K562 (cell line): Measurements from ENCODE around the gene NF1. TPM values are rescaled to one million over a fixed set of nuclear protein-coding genes. Genes with fewer than 3 reads are reported as not detected.
A peak's percentile ranks its signal among the peaks of the same experiment; 100 is the strongest.

ENCODE experiments used
- ATAC-seq: fragments of 200-7000 bp; cut with Tn5 transposase; 3 replicates; pipeline ENCODE4 v1.9.1; 2020; ENCODE audit warnings: moderate library complexity
- BruUV-seq: library from RNA; stranded (reverse); fragments of 400-500 nt; replicated peaks from 2 replicates; lab custom pipeline; 2021; lab: Mats Ljungman, UMichigan
- CTCF ChIA-PET: fragments of 300-600 bp; formaldehyde crosslinking; extraction: SDS; loops from one replicate; lab custom pipeline; 2021; ENCODE audit warnings: low intra/inter-chr PET ratio; lab: Yijun Ruan, JAX
- POLR2A ChIA-PET: fragments of 300-600, 350-650 bp; sonication (Branson Sonifier 250); formaldehyde crosslinking; extraction: SDS; loops from one replicate; lab custom pipeline; 2021; ENCODE audit warnings: antibody characterized with exemption, inconsistent platforms; lab: Yijun Ruan, JAX
- DNase-seq, 4 experiments: peaks; one replicate each; pipeline versions ENCODE4 v3.0.0 to v3.0.0-alpha.2; 2011 to 2018; ENCODE audit warnings: low spot score in 3 of 4, mixed read lengths in 3 of 4; ENCODE audit errors: extremely low read depth in 1 of 4
- FAIRE-seq: peaks from 2 replicates; lab custom pipeline; 2011; peaks lifted over from hg19 to GRCh38; lab: Jason Lieb, UNC
- H2AFZ ChIP-seq: 2 replicates; pipeline ENCODE4 v1.6.0; 2011; ENCODE audit warnings: low read depth, low read length, control low read depth, inconsistent platforms
- H3K27ac ChIP-seq: fragments of 200-600 bp; 3 replicates; pipeline ENCODE4 v1.8.0; 2011; ENCODE audit warnings: low read depth, mild to moderate bottlenecking, control low read depth, inconsistent platforms, low read length, moderate library complexity, mixed read lengths; ENCODE audit errors: extremely low read depth
- H3K27me3 ChIP-seq, 2 experiments: fragments of 300-600 bp in 1 of 2; 2 replicates in 1 of 2; 3 replicates in 1 of 2; pipeline versions ENCODE4 v1.6.0 to v1.8.0; 2011; ENCODE audit warnings: inconsistent platforms in 2 of 2, low read length in 2 of 2, mild to moderate bottlenecking in 1 of 2, mixed read lengths in 1 of 2, moderate library complexity in 1 of 2; ENCODE audit not compliant: control insufficient read depth in 2 of 2, insufficient read depth in 2 of 2
- H3K36me3 ChIP-seq: fragments of 300-600 bp; 3 replicates; pipeline ENCODE4 v1.8.0; 2011; ENCODE audit warnings: mild to moderate bottlenecking, low read length, inconsistent platforms; ENCODE audit not compliant: control insufficient read depth, insufficient read depth
- H3K4me1 ChIP-seq, 2 experiments: fragments of 200-600 bp in 1 of 2; replicated peaks in 1 of 2; 2 replicates in 1 of 2; 3 replicates in 1 of 2; pipeline versions ENCODE4 v1.5.1 to v1.8.0; 2011; ENCODE audit warnings: inconsistent platforms in 2 of 2, low read length in 2 of 2, mild to moderate bottlenecking in 1 of 2, mixed read lengths in 1 of 2, moderate library complexity in 1 of 2; ENCODE audit not compliant: control insufficient read depth in 2 of 2, insufficient read depth in 2 of 2
- H3K4me2 ChIP-seq: 2 replicates; pipeline ENCODE4 v1.6.1; 2011; ENCODE audit warnings: low read length, control low read depth, inconsistent platforms, mixed read lengths; ENCODE audit not compliant: insufficient read depth
- H3K4me3 ChIP-seq: fragments of 200-600 bp; sonication (generic), shearing (Covaris generic); 2 replicates; pipeline ENCODE4 v1.5.1; 2016; ENCODE audit warnings: control low read depth, inconsistent platforms
- H3K79me2 ChIP-seq: fragments of 200-600 bp; 3 replicates; pipeline ENCODE4 v1.8.0; 2011; ENCODE audit warnings: low read length, inconsistent platforms; ENCODE audit not compliant: control insufficient read depth, insufficient read depth
- H3K9ac ChIP-seq, 2 experiments: 2 replicates each; pipeline versions ENCODE4 v1.6.0 to v1.6.1; 2011; ENCODE audit warnings: low read depth in 2 of 2, low read length in 2 of 2, control low read depth in 1 of 2, inconsistent platforms in 1 of 2, mild to moderate bottlenecking in 1 of 2, mixed read lengths in 1 of 2; ENCODE audit not compliant: insufficient read depth in 1 of 2
- H3K9me1 ChIP-seq: one replicate; pipeline ENCODE4 v1.6.0; 2011; ENCODE audit warnings: inconsistent platforms, mild to moderate bottlenecking, low read length, moderate library complexity; ENCODE audit not compliant: control insufficient read depth, insufficient read depth
- H3K9me3 ChIP-seq: replicated peaks from 2 replicates; pipeline ENCODE4 v1.5.1; 2011; ENCODE audit warnings: low read depth, low read length, inconsistent platforms; ENCODE audit not compliant: control insufficient read depth, insufficient read depth
- H4K20me1 ChIP-seq: replicated peaks from 2 replicates; pipeline ENCODE4 v1.6.1; 2011; ENCODE audit warnings: low read length, inconsistent platforms, mixed read lengths; ENCODE audit not compliant: control insufficient read depth, insufficient read depth
- NCOR1 ChIP-seq: fragments of 450-650 bp; IDR thresholded peaks from 2 replicates; pipeline ENCODE4 v1.6.1; 2016; ENCODE audit warnings: mild to moderate bottlenecking, moderate library complexity
- PREB ChIP-seq: sonication (generic); formaldehyde crosslinking; IDR thresholded peaks from 2 replicates; pipeline ENCODE4 v1.8.1; 2023; ENCODE audit warnings: mild to moderate bottlenecking, missing genetic modification reagents
- RNF219 ChIP-seq: fragments of 250-450 bp; sonication (Bioruptor Pico); IDR thresholded peaks from 2 replicates; pipeline ENCODE4 v1.5.0; 2022; ENCODE audit warnings: mild to moderate bottlenecking
- SFPQ ChIP-seq: fragments of 200-400 bp; formaldehyde crosslinking; IDR thresholded peaks from 2 replicates; pipeline ENCODE4 v1.6.1; 2017; ENCODE audit warnings: mild to moderate bottlenecking, low read depth, low read length, moderate library complexity
- STAT5B ChIP-seq: fragments of 250-450 bp; sonication (Bioruptor Pico); IDR thresholded peaks from 2 replicates; pipeline ENCODE4 v1.8.0; 2021; ENCODE audit warnings: mild to moderate bottlenecking, inconsistent platforms
- THAP7 ChIP-seq: fragments of 250-450 bp; sonication (Bioruptor Pico); IDR thresholded peaks from 2 replicates; pipeline ENCODE4 v1.5.0; 2021
- WHSC1 ChIP-seq: IDR thresholded peaks from one replicate; pipeline ENCODE4 v1.6.1; 2012; ENCODE audit warnings: low read length, control low read depth, inconsistent platforms
- ZNF224 ChIP-seq: sonication (generic); formaldehyde crosslinking; IDR thresholded peaks from 2 replicates; pipeline ENCODE4 v1.8.0; 2022; ENCODE audit warnings: mild to moderate bottlenecking, missing genetic modification reagents
- ZNF436 ChIP-seq: fragments of 250-450, 450-650 bp; sonication (Bioruptor Pico); formaldehyde crosslinking; IDR thresholded peaks from 2 replicates; pipeline ENCODE4 v1.7.0; 2020; ENCODE audit warnings: mild to moderate bottlenecking
- ZNF449 ChIP-seq: fragments of 250-450 bp; sonication (Bioruptor Pico); IDR thresholded peaks from 2 replicates; pipeline ENCODE4 v1.8.0; 2022; ENCODE audit warnings: moderate library complexity, mild to moderate bottlenecking, inconsistent platforms
- ZNF830 ChIP-seq: fragments of 250-450 bp; sonication (Bioruptor Pico); IDR thresholded peaks from 2 replicates; pipeline ENCODE4 v1.5.0; 2021; ENCODE audit warnings: mild to moderate bottlenecking
- WGBS: fragments of 100-300 bp; shearing (Covaris generic); methylation state at CpG from one replicate; pipeline ENCODE4 v1.1.6; 2016; ENCODE audit warnings: low coverage, mixed read lengths; ENCODE audit not compliant: insufficient coverage; ENCODE audit errors: missing lambda C conversion rate; 5-methylcytosine and 5-hydroxymethylcytosine counted together
- in situ Hi-C: fragments of 300-500 bp; cut with MboI; formaldehyde crosslinking; loops from 4 replicates; pipeline ENCODE4 v1.15.0; 2018; ENCODE audit warnings: inconsistent platforms, mixed read lengths
- intact Hi-C: fragments of 100-400 bp; cut with micrococcal nuclease; formaldehyde crosslinking; loops from 2 replicates; pipeline ENCODE4 v1.14.2; 2022
- polyA plus RNA-seq, 8 experiments: library from polyadenylated mRNA; depleted of rRNA in 4 of 8; stranded (reverse) in 5 of 8; unstranded in 3 of 8; fragments of >200 nt; fragmentation: Nextera tagmentation in 2 of 8; fragmentation: Illumina TruSeq in 1 of 8; extraction: Ambion mirVana in 2 of 8; extraction: Trizol in 1 of 8; gene quantifications; 2 replicates each; pipeline versions ENCODE4 v1.2.1 to v1.2.3, GENCODE V29; 2011 to 2014; ENCODE audit warnings: inconsistent platforms in 1 of 8, missing spikeins in 1 of 8
- total RNA-seq, 7 experiments: library from RNA; depleted of rRNA in 6 of 7; stranded (reverse); fragments of >200 nt in 6 of 7; fragmentation: Illumina TruSeq in 2 of 7; extraction: Trizol in 2 of 7; gene quantifications; 2 replicates each; pipeline versions ENCODE4 v1.2.1 to v1.2.3, GENCODE V29; 2011 to 2021; ENCODE audit warnings: low replicate concordance in 1 of 7

NF1 gene
- total and polyA plus RNA-seq, 9 of the 15 experiments (the other 6 are each of a cell fraction or from before 2014, with no cell fraction given): 3.4 to 41.9 (median 24.3) TPM

DNA sequence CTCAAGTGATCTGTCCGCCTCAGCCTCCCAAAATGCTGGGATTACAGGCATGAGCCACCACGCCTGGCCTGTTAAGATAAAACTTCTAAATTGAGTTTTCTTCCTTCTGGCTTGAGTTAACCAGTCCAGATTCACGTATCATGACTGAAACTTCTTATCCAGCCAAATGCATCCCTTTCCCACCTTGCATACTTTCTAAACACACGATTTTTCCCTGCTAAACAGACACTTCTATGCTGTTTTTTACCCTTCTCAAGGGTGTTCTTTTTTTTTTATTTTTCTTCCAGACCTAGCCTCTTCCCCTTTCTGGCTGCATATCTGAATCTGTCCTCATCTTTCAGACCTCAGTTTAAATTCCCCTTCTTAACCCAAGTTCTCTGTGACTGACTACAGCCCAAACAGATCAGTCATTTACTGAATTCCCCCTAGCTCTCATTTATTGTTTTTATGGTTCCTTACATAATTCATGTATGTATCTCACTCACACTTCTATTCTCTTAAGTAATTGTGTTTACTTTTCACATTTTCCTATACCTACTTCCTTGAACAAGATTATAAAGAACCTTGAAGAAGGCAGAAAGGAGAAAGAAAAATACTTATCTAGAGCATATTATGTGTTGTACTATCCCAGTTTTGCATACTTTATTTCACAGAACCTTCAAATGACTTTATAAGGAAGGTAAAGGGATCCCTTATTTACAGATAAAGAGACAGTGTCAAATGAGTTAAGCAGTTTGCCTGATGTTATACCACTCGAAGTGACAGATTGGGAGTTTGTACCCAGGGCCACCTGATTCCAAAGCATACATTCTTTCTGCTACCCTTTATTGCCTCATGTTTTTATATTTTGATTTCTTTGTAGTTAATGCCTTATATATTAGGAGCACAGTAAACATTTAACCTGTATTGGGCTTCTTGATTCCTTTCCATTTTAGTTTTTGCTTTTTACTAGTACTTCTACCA, 213.9 kb downstream of the NF1 start:
- Histone ChIP-seq H3K9me3 (no peaks in the 10 kb centered on the region), H3K27ac (peak overlapping the region; percentile 1; the same call in 1 of the 3 replicates), H3K36me3 (no peaks in the 10 kb centered on the region), H2AFZ (no peak overlapping the region), H3K4me1 (peaks cover 12% of the 10 kb centered on the region in 2 experiments; a peak in 4 of 5 replicates), H4K20me1 (peaks cover 7% of the 10 kb centered on the region; the same call in 1 of the 2 replicates), H3K4me2 (no peak overlapping the region; the same call in 1 of the 2 replicates), H3K4me3 (no peak overlapping the region), H3K79me2 (peaks cover 5% of the 10 kb centered on the region; the same call in 2 of the 3 replicates), H3K27me3 (no peaks in the 10 kb centered on the region), H3K9ac (no peak overlapping the region), H3K9me1 (no peaks in the 10 kb centered on the region)
- ChIA-PET CTCF (no interaction called here), POLR2A (no interaction called here)
- BruUV-seq: no TSS peak
- DNase-seq (peak in 2 of 4 experiments; percentile 16 to 57), FAIRE-seq (peak; percentile 69), ATAC-seq (peak; percentile 70)
- intact Hi-C loops: no loop called here
- 3% methylated on average over 4 of the region's 5 CpGs for WGBS
- in situ Hi-C loops: no loop called here
- TF ChIP-seq RNF219 (no peak), NCOR1 (peak; percentile 75), STAT5B (no peak), SFPQ (no peak), WHSC1 (no peak), THAP7 (CRISPR knock-in tag) (no peak), ZNF436 (CRISPR knock-in tag) (no peak), PREB (CRISPR knock-in tag) (no peak), ZNF830 (CRISPR knock-in tag) (no peak), ZNF224 (no peak), ZNF449 (no peak)
